Uterus (tissue), 4 donors: ENCODE measurements around the gene PCNX1. TPM values are rescaled to one million over a fixed set of nuclear protein-coding genes. Genes with fewer than 3 reads are reported as not detected.
"Not testable (repeated sequence)": the region's sequence is repeated elsewhere in the genome, so short reads cannot be mapped to it uniquely, and the experiment has no call there.

Experiments
- DNase-seq, 2 donors: peaks; one replicate each; pipeline ENCODE4 v3.0.0-alpha.2; 2019 to 2020
- H3K27ac ChIP-seq, 2 donors: fragments of 200-600 bp; sonication (generic); 1 replicate in 1 of 2; 2 replicates in 1 of 2; pipeline ENCODE4 v1.5.1; 2016 to 2018
- H3K27me3 ChIP-seq, 2 donors: fragments of 200-600 bp; sonication (generic); one replicate each; pipeline ENCODE4 v1.5.1; 2018 to 2019; ENCODE audit warnings: control low read depth in 1 of 2
- H3K36me3 ChIP-seq, 2 donors: fragments of 200-600 bp; sonication (generic); one replicate each; pipeline ENCODE4 v1.5.1; 2019; ENCODE audit warnings: control low read depth in 1 of 2
- H3K4me1 ChIP-seq, 2 donors: fragments of 200-600 bp; sonication (generic); one replicate each; pipeline ENCODE4 v1.5.1; 2018 to 2019; ENCODE audit warnings: control low read depth in 1 of 2
- H3K4me3 ChIP-seq, 2 donors: fragments of 200-600 bp; sonication (generic); 1 replicate in 1 of 2; 2 replicates in 1 of 2; pipeline ENCODE4 v1.5.1; 2018 to 2019; ENCODE audit warnings: mild to moderate bottlenecking in 1 of 2
- H3K9me3 ChIP-seq, 2 donors: fragments of 200-600 bp; sonication (generic); one replicate each; pipeline ENCODE4 v1.5.1; 2019; ENCODE audit warnings: control low read depth in 1 of 2
- CTCF ChIP-seq, 4 experiments: fragments of 200-600 bp in 2 of 4; fragments of 450-650 bp in 2 of 4; sonication (generic) in 2 of 4; IDR thresholded peaks; one replicate each; pipeline ENCODE4 v1.5.1; 2016 to 2019; ENCODE audit warnings: antibody characterized with exemption in 4 of 4, mild to moderate bottlenecking in 2 of 4, moderate library complexity in 1 of 4
- POLR2A ChIP-seq, 2 donors: fragments of 450-650 bp; IDR thresholded peaks; one replicate each; pipeline ENCODE4 v1.6.1; 2016; ENCODE audit warnings: antibody characterized with exemption in 2 of 2, mild to moderate bottlenecking in 1 of 2, moderate library complexity in 1 of 2
- intact Hi-C: fragments of 100-400 bp; cut with DNase I; formaldehyde crosslinking; loops from one replicate; pipeline ENCODE4 v1.15.1; 2023; ENCODE audit warnings: low total_unique reads
- total RNA-seq, 4 donors: library from RNA; depleted of rRNA in 3 of 4; stranded (reverse); fragments of >200 nt in 3 of 4; gene quantifications; one replicate each; pipeline versions ENCODE4 v1.1.0 to v1.2.4, GENCODE V29; 2014 to 2023
- donor health status: DM: yes; HTN: yes; CAD: no.

Gene PCNX1
- total RNA-seq, 4 donors from 2014 or later = 34.6 to 112 (median 90.3) TPM

GRCh38 chr14:70871863-70872677, 35.2 kb upstream of the PCNX1 start:
- H3K27me3 ChIP-seq = no peaks in the 10 kb centered on the region
- H3K36me3 ChIP-seq = no peaks in the 10 kb centered on the region
- intact Hi-C loops = no loop called here
- H3K4me3 ChIP-seq = no peak overlapping the region
- H3K27ac ChIP-seq = no peak overlapping the region
- no peak for DNase-seq
- H3K4me1 ChIP-seq = no peaks in the 10 kb centered on the region
- no peak for TF ChIP-seq CTCF (IDR thresholded peaks at IDR 0.05)
- TF ChIP-seq POLR2A (IDR thresholded peaks at IDR 0.05) = no peak
- no peaks in the 10 kb centered on the region for H3K9me3 ChIP-seq

GRCh38 chr14:70872678-70873020, 34.6 kb upstream of the PCNX1 start:
- no peak overlapping the region for H3K27ac ChIP-seq
- no peaks in the 10 kb centered on the region for H3K4me1 ChIP-seq
- intact Hi-C loops = no loop called here
- no peak for TF ChIP-seq POLR2A (IDR thresholded peaks at IDR 0.05)
- no peak for TF ChIP-seq CTCF (IDR thresholded peaks at IDR 0.05)
- no peak overlapping the region for H3K4me3 ChIP-seq
- no peaks in the 10 kb centered on the region for H3K36me3 ChIP-seq
- no peak for DNase-seq
- H3K9me3 ChIP-seq = no peaks in the 10 kb centered on the region
- H3K27me3 ChIP-seq = no peaks in the 10 kb centered on the region

- intact Hi-C loops = no loop called here
- DNase-seq = no peak
- Histone ChIP-seq H3K27me3 (no peaks in the 10 kb centered on the region), H3K9me3 (no peaks in the 10 kb centered on the region), H3K27ac (no peak overlapping the region), H3K36me3 (no peaks in the 10 kb centered on the region), H3K4me1 (no peaks in the 10 kb centered on the region), H3K4me3 (no peak overlapping the region)
- no peak for TF ChIP-seq POLR2A (IDR thresholded peaks at IDR 0.05)
- TF ChIP-seq CTCF (IDR thresholded peaks at IDR 0.05) = no peak
Observed at GRCh38 chr14:70873627-70874026, 33.6 kb upstream of the PCNX1 start.

- intact Hi-C loops, H3K4me3 ChIP-seq, H3K9me3 ChIP-seq, H3K4me1 ChIP-seq, H3K27me3 ChIP-seq, DNase-seq, H3K27ac ChIP-seq, H3K36me3 ChIP-seq: not testable (repeated sequence)
Observed at GRCh38 chr14:70875811-70876460, 31.3 kb upstream of the PCNX1 start.

- Histone ChIP-seq H3K27ac (no peak overlapping the region), H3K4me1 (no peaks in the 10 kb centered on the region), H3K4me3 (no peak overlapping the region), H3K36me3 (no peaks in the 10 kb centered on the region), H3K27me3 (no peaks in the 10 kb centered on the region), H3K9me3 (no peaks in the 10 kb centered on the region)
- DNase-seq = no peak
- TF ChIP-seq POLR2A (IDR thresholded peaks at IDR 0.05) (no peak), CTCF (IDR thresholded peaks at IDR 0.05) (no peak)
- intact Hi-C loops = no loop called here
Observed at GRCh38 chr14:70879448-70879847, 27.8 kb upstream of the PCNX1 start.

- intact Hi-C loops = not testable (repeated sequence)
Observed at GRCh38 chr14:70880888-70881287, 26.4 kb upstream of the PCNX1 start.

More at GRCh38 chr14:70880888-70881287, 26.4 kb upstream of the PCNX1 start:
- not testable (repeated sequence) for H3K4me1 ChIP-seq, H3K4me3 ChIP-seq, H3K27me3 ChIP-seq, H3K27ac ChIP-seq, H3K9me3 ChIP-seq, H3K36me3 ChIP-seq, DNase-seq
